ENCODE results near the gene TCERG1L. TPM values are rescaled to one million over a fixed set of nuclear protein-coding genes. Genes with fewer than 3 reads are reported as not detected.

Gene TCERG1L
- polyA plus RNA-seq, 1 of the 3 experiments (the other 2 are of a cell fraction), result not detected

DNA sequence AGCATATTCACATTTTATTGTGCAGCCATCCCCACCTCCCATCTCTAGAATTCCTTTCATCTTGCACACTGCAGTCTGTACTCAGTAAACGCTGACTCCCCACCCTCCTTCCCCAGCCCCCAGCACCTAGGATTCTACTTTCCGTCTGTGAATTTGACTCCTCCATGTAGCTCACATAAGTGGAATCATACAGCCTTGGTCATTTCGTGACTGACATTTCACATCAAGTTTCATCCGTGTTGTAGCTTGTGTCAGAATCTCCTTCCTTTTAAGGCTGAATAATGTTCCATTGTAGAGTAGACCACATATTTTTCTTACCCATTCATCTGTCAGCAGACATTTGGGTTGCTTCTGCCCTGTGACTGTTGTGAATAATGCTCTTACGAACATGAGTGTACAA lies 26.2 kb upstream of the TCERG1L start:
- H3K79me2 ChIP-seq (ENCODE audit: insufficient read depth), result no peaks in the 10 kb centered on the region
- H3K9me3 ChIP-seq, result no peaks in the 10 kb centered on the region
- no peak for DNase-seq
- H3K9ac ChIP-seq, result no peak overlapping the region
- no peaks in the 10 kb centered on the region for H4K20me1 ChIP-seq (ENCODE audit: insufficient read depth)
- H3K4me2 ChIP-seq, result no peak overlapping the region
- no peak overlapping the region for H3K27ac ChIP-seq (ENCODE audit: low read depth in 2 of 2, low read length in 1 of 2)
- no peaks in the 10 kb centered on the region for H3K9me2 ChIP-seq
- no peak overlapping the region for H2AFZ ChIP-seq (ENCODE audit: low read depth)
- no peaks in the 10 kb centered on the region for H3K36me3 ChIP-seq (replicated peaks in 1 of 2; ENCODE audit: control insufficient read depth in 1 of 2, insufficient read depth in 2 of 2, low read length in 1 of 2)
- TF ChIP-seq FOSL2 (IDR thresholded peaks at IDR 0.05; ENCODE audit: borderline replicate concordance, low read depth), result no peak
- no peak for TF ChIP-seq NRF1 (IDR thresholded peaks at IDR 0.05; ENCODE audit: low read depth, low read length)
- no peak for TF ChIP-seq EZH2phosphoT487 (IDR thresholded peaks at IDR 0.05; ENCODE audit: borderline replicate concordance, low read depth)
- no peak for TF ChIP-seq MAX (IDR thresholded peaks at IDR 0.05; ENCODE audit: low read depth)
- TF ChIP-seq GATA2 (CRISPR knock-in tag; IDR thresholded peaks at IDR 0.05), result no peak
- TF ChIP-seq RFX5 (IDR thresholded peaks at IDR 0.05; ENCODE audit: low read length), result no peak
- no peak for TF ChIP-seq CHD2 (IDR thresholded peaks at IDR 0.05; ENCODE audit: low read length, partially characterized antibody)
- TF ChIP-seq MXI1 (IDR thresholded peaks at IDR 0.05; ENCODE audit: low read depth, low read length), result no peak
- TF ChIP-seq NFIC (IDR thresholded peaks at IDR 0.05; ENCODE audit: borderline replicate concordance), result no peak
- no peak for TF ChIP-seq YY1 (IDR thresholded peaks at IDR 0.05; ENCODE audit: low read depth)
- TF ChIP-seq GABPA (IDR thresholded peaks at IDR 0.05; ENCODE audit: low read depth), result no peak
- POLR2A ChIA-PET, result no interaction called here
- H3K4me1 ChIP-seq (ENCODE audit: control insufficient read depth in 1 of 2, insufficient read depth in 2 of 2, low read depth in 1 of 2, low read length in 1 of 2), result no peaks in the 10 kb centered on the region; a peak in 1 of 4 replicates
- no peak overlapping the region for H3K4me3 ChIP-seq (ENCODE audit: low read depth in 2 of 2, low read length in 1 of 2)
- H3F3A ChIP-seq (replicated peaks; ENCODE audit: insufficient read depth), result no peaks in the 10 kb centered on the region
- H3K27me3 ChIP-seq (ENCODE audit: insufficient read depth), result no peaks in the 10 kb centered on the region
- 26% methylated on average over 5 of the region's 5 CpGs for WGBS (ENCODE audit: low lambda C conversion rate)
- CTCF ChIA-PET, result no interaction called here

DNA sequence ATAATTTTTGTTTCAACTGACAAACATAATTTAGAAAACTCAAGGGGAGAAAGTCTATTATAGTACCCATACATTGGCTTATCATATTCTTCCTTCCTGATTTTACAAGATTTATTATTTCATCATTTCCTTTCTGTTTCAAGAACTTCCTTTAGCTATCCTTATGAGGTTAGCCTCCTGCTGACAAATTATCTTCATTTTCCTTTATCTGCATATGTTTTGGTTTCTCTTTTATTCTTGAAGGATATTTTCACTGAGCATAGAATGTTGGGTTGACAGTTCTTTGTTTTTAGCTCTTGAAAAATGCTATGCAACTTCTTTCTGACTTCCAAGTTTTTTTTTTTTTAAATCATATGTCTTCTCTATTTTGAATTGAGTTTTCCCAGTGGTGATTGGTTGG lies 21.3 kb upstream of the TCERG1L start:
- Histone ChIP-seq H3K9ac (no peak overlapping the region), H3K9me3 (no peaks in the 10 kb centered on the region), H3K27me3 (ENCODE audit: insufficient read depth) (no peaks in the 10 kb centered on the region), H3K9me2 (no peaks in the 10 kb centered on the region), H3K4me3 (ENCODE audit: low read depth in 2 of 2, low read length in 1 of 2) (no peak overlapping the region), H3K4me2 (no peak overlapping the region), H4K20me1 (ENCODE audit: insufficient read depth) (no peaks in the 10 kb centered on the region), H3K36me3 (replicated peaks in 1 of 2; ENCODE audit: control insufficient read depth in 1 of 2, insufficient read depth in 2 of 2, low read length in 1 of 2) (no peaks in the 10 kb centered on the region), H3K79me2 (ENCODE audit: insufficient read depth) (no peaks in the 10 kb centered on the region), H3K27ac (ENCODE audit: low read depth in 2 of 2, low read length in 1 of 2) (no peak overlapping the region), H3F3A (replicated peaks; ENCODE audit: insufficient read depth) (no peaks in the 10 kb centered on the region), H2AFZ (ENCODE audit: low read depth) (no peak overlapping the region), H3K4me1 (ENCODE audit: control insufficient read depth in 1 of 2, insufficient read depth in 2 of 2, low read depth in 1 of 2, low read length in 1 of 2) (no peaks in the 10 kb centered on the region; a peak in 1 of 4 replicates)
- POLR2A ChIA-PET, result no interaction called here
- TF ChIP-seq NFIC (IDR thresholded peaks at IDR 0.05; ENCODE audit: borderline replicate concordance) (no peak), MEF2A (IDR thresholded peaks at IDR 0.05; ENCODE audit: borderline replicate concordance, low read depth) (no peak), SMC3 (IDR thresholded peaks at IDR 0.05; ENCODE audit: low read depth, low read length) (no peak), GATA2 (CRISPR knock-in tag; IDR thresholded peaks at IDR 0.05) (no peak), SIN3A (IDR thresholded peaks at IDR 0.05; ENCODE audit: borderline replicate concordance, low read depth, low read length) (no peak)
- TF ChIP-seq, protein P1, sequence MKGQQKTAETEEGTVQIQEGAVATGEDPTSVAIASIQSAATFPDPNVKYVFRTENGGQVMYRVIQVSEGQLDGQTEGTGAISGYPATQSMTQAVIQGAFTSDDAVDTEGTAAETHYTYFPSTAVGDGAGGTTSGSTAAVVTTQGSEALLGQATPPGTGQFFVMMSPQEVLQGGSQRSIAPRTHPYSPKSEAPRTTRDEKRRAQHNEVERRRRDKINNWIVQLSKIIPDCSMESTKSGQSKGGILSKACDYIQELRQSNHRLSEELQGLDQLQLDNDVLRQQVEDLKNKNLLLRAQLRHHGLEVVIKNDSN (IDR thresholded peaks at IDR 0.05; ENCODE audit: borderline replicate concordance, low read depth), result no peak
- DNase-seq, result no peak
- CTCF ChIA-PET, result interaction anchor here (0.5 kb wide), 1 partner anchor 410 kb away, joined by 3 read pairs; no protein-coding TSS in a partner anchor
